Trophoblast cell (in vitro differentiated cells and primary cell): Measurements from ENCODE around the gene DCC.
"Not testable (repeated sequence)": the region's sequence is repeated elsewhere in the genome, so short reads cannot be mapped to it uniquely, and the experiment has no call there.

ENCODE experiments used
- DNase-seq, 2 donors: peaks; one replicate each; pipeline ENCODE4 v3.0.0-alpha.2; 2016
- H2AFZ ChIP-seq: 2 replicates; pipeline ENCODE4 v1.6.1; 2013; ENCODE audit warnings: low read length, moderate library complexity, mild to moderate bottlenecking; ENCODE audit not compliant: insufficient read depth, poor library complexity
- H2AK5ac ChIP-seq: 2 replicates; pipeline ENCODE4 v1.6.1; 2013; ENCODE audit warnings: mild to moderate bottlenecking, low read length
- H2BK120ac ChIP-seq: 2 replicates; pipeline ENCODE4 v1.6.1; 2013; ENCODE audit warnings: low read length, mild to moderate bottlenecking, moderate library complexity; ENCODE audit not compliant: insufficient read depth, poor library complexity
- H2BK12ac ChIP-seq: 2 replicates; pipeline ENCODE4 v1.6.1; 2013; ENCODE audit warnings: mild to moderate bottlenecking, low read length, moderate library complexity
- H2BK5ac ChIP-seq: 2 replicates; pipeline ENCODE4 v1.6.1; 2013; ENCODE audit warnings: low read length, low read depth, moderate library complexity, mild to moderate bottlenecking; ENCODE audit not compliant: poor library complexity
- H3K14ac ChIP-seq: 2 replicates; pipeline ENCODE4 v1.6.1; 2013; ENCODE audit warnings: mild to moderate bottlenecking, low read length
- H3K18ac ChIP-seq: 2 replicates; pipeline ENCODE4 v1.6.1; 2013; ENCODE audit warnings: mild to moderate bottlenecking, low read length
- H3K23ac ChIP-seq: 2 replicates; pipeline ENCODE4 v1.6.1; 2013; ENCODE audit warnings: low read length
- H3K27ac ChIP-seq: 2 replicates; pipeline ENCODE4 v1.5.1; 2013; ENCODE audit warnings: low read depth, mild to moderate bottlenecking, inconsistent platforms, low read length, moderate library complexity
- H3K27me3 ChIP-seq: 2 replicates; pipeline ENCODE4 v1.6.1; 2013; ENCODE audit warnings: inconsistent platforms, mild to moderate bottlenecking, low read length, moderate library complexity; ENCODE audit not compliant: insufficient read depth
- H3K36me3 ChIP-seq, 2 experiments: 1 replicate in 1 of 2; 2 replicates in 1 of 2; pipeline ENCODE4 v1.6.1; 2013; ENCODE audit warnings: low read length in 2 of 2, mild to moderate bottlenecking in 2 of 2, moderate library complexity in 1 of 2; ENCODE audit not compliant: insufficient read depth in 2 of 2, control insufficient read depth in 1 of 2
- H3K4ac ChIP-seq: 2 replicates; pipeline ENCODE4 v1.6.1; 2013; ENCODE audit warnings: low read depth, mild to moderate bottlenecking, low read length, moderate library complexity
- H3K4me1 ChIP-seq, 2 experiments: 1 replicate in 1 of 2; 2 replicates in 1 of 2; pipeline ENCODE4 v1.6.1; 2013; ENCODE audit warnings: low read length in 2 of 2, mild to moderate bottlenecking in 2 of 2, moderate library complexity in 1 of 2; ENCODE audit not compliant: insufficient read depth in 2 of 2, control insufficient read depth in 1 of 2
- H3K4me2 ChIP-seq: 2 replicates; pipeline ENCODE4 v1.6.1; 2013; ENCODE audit warnings: inconsistent platforms, mild to moderate bottlenecking, low read length, moderate library complexity
- H3K4me3 ChIP-seq: 2 replicates; pipeline ENCODE4 v1.5.1; 2013; ENCODE audit warnings: mild to moderate bottlenecking, low read depth, low read length, inconsistent platforms
- H3K79me1 ChIP-seq: one replicate; pipeline ENCODE4 v1.6.1; 2013; ENCODE audit warnings: low read length
- H3K79me2 ChIP-seq: 2 replicates; pipeline ENCODE4 v1.6.1; 2013; ENCODE audit warnings: low read length, mild to moderate bottlenecking; ENCODE audit not compliant: control insufficient read depth, insufficient read depth, poor library complexity
- H3K9ac ChIP-seq: 2 replicates; pipeline ENCODE4 v1.6.1; 2013; ENCODE audit warnings: mild to moderate bottlenecking, low read length
- H3K9me3 ChIP-seq: 2 replicates; pipeline ENCODE4 v1.6.1; 2013; ENCODE audit warnings: low read depth, mild to moderate bottlenecking, control low read depth, inconsistent platforms, low read length; ENCODE audit not compliant: insufficient read depth
- H4K12ac ChIP-seq: 2 replicates; pipeline ENCODE4 v1.6.1; 2013; ENCODE audit warnings: low read depth, mild to moderate bottlenecking, low read length, moderate library complexity
- H4K8ac ChIP-seq: 2 replicates; pipeline ENCODE4 v1.6.1; 2013; ENCODE audit warnings: low read depth, mild to moderate bottlenecking, low read length, moderate library complexity
- H4K91ac ChIP-seq: one replicate; pipeline ENCODE4 v1.6.1; 2013; ENCODE audit warnings: low read depth, mild to moderate bottlenecking, low read length, moderate library complexity
- WGBS: extraction: QIAGEN DNeasy Blood & Tissue Kit; methylation state at CpG from one replicate; pipeline ENCODE4 v1.1.7; 2013; ENCODE audit warnings: missing lambda C conversion rate; ENCODE audit not compliant: insufficient read length, insufficient coverage; ENCODE audit errors: extremely low coverage; 5-methylcytosine and 5-hydroxymethylcytosine counted together

DCC gene

GRCh38 chr18:52353589-52353988, 13.6 kb downstream of the DCC start:
- Histone ChIP-seq H4K12ac (no peak overlapping the region), H3K4me1 (no peaks in the 10 kb centered on the region), H3K14ac (no peak overlapping the region), H4K8ac (no peak overlapping the region), H3K9ac (no peak overlapping the region), H3K4ac (no peak overlapping the region), H3K79me2 (no peaks in the 10 kb centered on the region), H3K18ac (no peak overlapping the region), H2BK120ac (no peak overlapping the region), H3K27me3 (no peaks in the 10 kb centered on the region), H2AK5ac (no peak overlapping the region), H3K79me1 (no peaks in the 10 kb centered on the region), H3K36me3 (no peaks in the 10 kb centered on the region), H2BK5ac (no peak overlapping the region), H2AFZ (no peak overlapping the region), H3K9me3 (no peaks in the 10 kb centered on the region), H3K27ac (no peak overlapping the region), H3K23ac (no peak overlapping the region), H3K4me2 (no peak overlapping the region), H4K91ac (no peak overlapping the region), H2BK12ac (no peak overlapping the region), H3K4me3 (no peak overlapping the region)
- WGBS, result no CpG with 5 or more reads among the region's 4 CpGs
- DNase-seq, result no peak

DNA sequence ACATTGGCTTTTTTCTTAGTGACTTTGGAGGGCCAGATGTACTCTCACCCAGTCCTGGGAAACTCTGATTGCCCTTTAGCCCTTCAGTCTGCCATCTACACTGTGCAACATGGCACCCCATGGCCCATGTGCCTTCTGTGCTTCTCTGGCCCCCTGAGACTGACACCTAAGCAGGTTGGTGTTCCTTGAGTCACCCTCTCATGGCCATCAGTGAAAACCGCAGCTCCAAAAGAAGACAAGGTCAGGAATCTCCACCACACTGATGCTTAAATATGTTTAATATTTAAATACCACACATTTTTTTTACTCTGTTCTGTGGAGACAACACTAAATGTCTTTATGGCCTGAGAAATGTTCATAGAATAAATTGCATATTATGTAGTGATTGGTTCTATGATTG, 23.9 kb downstream of the DCC start:
- Histone ChIP-seq H4K8ac (no peak overlapping the region), H3K9ac (no peak overlapping the region), H3K27ac (no peak overlapping the region), H2BK5ac (no peak overlapping the region), H3K23ac (no peak overlapping the region), H3K4me2 (no peak overlapping the region), H3K4ac (no peak overlapping the region), H3K27me3 (no peaks in the 10 kb centered on the region), H3K18ac (no peak overlapping the region), H3K4me3 (no peak overlapping the region), H3K79me2 (no peaks in the 10 kb centered on the region), H2AK5ac (no peak overlapping the region), H2BK12ac (no peak overlapping the region), H3K36me3 (no peaks in the 10 kb centered on the region), H3K14ac (no peak overlapping the region), H3K4me1 (no peaks in the 10 kb centered on the region), H2AFZ (no peak overlapping the region), H3K79me1 (no peaks in the 10 kb centered on the region), H4K91ac (no peak overlapping the region), H4K12ac (no peak overlapping the region), H3K9me3 (no peaks in the 10 kb centered on the region), H2BK120ac (no peak overlapping the region)
- no CpG with 5 or more reads among the region's 1 CpG for WGBS
- no peak for DNase-seq

DNA sequence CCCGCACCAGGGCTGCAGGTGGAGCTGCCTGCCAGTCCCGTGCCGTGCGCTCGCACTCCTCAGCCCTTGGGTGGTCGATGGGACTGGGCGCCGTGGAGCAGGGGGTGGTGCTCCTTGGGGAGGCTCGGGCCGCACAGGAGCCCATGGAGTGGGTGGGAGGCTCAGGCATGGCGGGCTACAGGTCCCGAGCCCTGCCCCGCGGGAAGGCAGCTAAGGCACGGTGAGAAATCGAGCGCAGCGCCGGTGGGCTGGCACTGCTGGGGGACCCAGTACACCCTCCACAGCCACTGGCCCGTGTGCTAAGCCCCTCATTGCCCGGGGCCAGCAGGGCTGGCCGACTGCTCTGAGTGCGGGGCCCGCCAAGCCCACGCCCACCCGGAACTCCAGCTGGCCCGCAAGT, 26.9 kb downstream of the DCC start:
- not testable (repeated sequence) for H3K27ac ChIP-seq, H2BK5ac ChIP-seq, H4K12ac ChIP-seq, H3K79me2 ChIP-seq, H3K27me3 ChIP-seq, H3K4ac ChIP-seq, H3K14ac ChIP-seq, DNase-seq, H3K9me3 ChIP-seq, H3K79me1 ChIP-seq, H2BK120ac ChIP-seq, H4K91ac ChIP-seq, H3K18ac ChIP-seq, H3K9ac ChIP-seq, H3K4me1 ChIP-seq, H2AK5ac ChIP-seq, H2BK12ac ChIP-seq, H3K23ac ChIP-seq, H3K36me3 ChIP-seq, H2AFZ ChIP-seq, H3K4me3 ChIP-seq, H4K8ac ChIP-seq, H3K4me2 ChIP-seq
- no CpG with 5 or more reads among the region's 27 CpGs for WGBS

DNA sequence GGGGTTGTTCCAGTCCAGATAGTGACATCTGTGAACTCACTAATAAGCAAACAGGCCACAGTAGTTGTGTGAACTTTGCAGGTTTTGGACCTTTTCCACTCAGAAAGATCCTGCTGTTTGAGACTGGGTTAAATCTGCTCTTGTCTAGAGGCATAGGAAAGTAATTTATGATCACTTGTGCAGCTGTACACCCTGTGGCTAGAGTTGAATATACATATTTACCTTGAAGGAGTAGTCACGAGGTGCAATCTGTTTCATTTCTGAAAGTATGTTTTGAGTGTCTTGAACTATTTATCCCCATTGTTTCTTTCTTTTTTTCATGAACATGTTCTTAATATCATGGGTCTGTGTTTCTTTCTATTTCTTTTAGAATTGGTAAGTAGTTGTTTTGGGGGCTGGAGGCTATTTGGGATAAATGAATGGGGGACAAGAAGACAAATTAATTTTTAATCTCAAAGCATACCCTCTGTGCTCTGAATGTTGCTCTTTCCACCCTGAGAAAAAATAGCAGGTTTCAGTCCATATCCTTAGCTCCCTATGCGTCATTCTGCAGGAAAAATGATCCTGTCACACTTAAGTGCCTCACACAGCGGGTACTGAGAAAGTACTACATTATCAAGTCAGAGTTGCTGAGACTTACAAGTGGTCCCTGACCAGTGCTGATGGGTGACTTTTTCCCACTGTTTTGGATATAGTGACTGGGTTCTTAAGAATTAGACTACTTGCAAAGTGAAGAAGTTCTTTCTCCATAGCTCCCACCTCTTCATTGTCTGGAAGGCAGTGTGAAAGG, 28.2 kb downstream of the DCC start:
- H4K8ac ChIP-seq, result no peak overlapping the region
- H3K27me3 ChIP-seq, result no peaks in the 10 kb centered on the region
- H3K4me2 ChIP-seq, result no peak overlapping the region
- H3K4me3 ChIP-seq, result no peak overlapping the region
- H3K36me3 ChIP-seq, result no peaks in the 10 kb centered on the region
- no peak overlapping the region for H4K91ac ChIP-seq
- H3K4me1 ChIP-seq, result no peaks in the 10 kb centered on the region
- no peak overlapping the region for H2BK120ac ChIP-seq
- no peak overlapping the region for H2AK5ac ChIP-seq
- H4K12ac ChIP-seq, result no peak overlapping the region
- no peaks in the 10 kb centered on the region for H3K9me3 ChIP-seq
- H3K27ac ChIP-seq, result no peak overlapping the region
- H3K79me1 ChIP-seq, result no peaks in the 10 kb centered on the region
- no peak overlapping the region for H3K18ac ChIP-seq
- H3K23ac ChIP-seq, result no peak overlapping the region
- no peak overlapping the region for H3K9ac ChIP-seq
- H2AFZ ChIP-seq, result no peak overlapping the region
- no peak for DNase-seq
- H3K14ac ChIP-seq, result no peak overlapping the region
- no peaks in the 10 kb centered on the region for H3K79me2 ChIP-seq
- no peak overlapping the region for H3K4ac ChIP-seq
- no peak overlapping the region for H2BK5ac ChIP-seq
- no CpG with 5 or more reads among the region's 3 CpGs for WGBS
- no peak overlapping the region for H2BK12ac ChIP-seq
